ENCODE data around the gene ZNF653.
"Not testable (repeated sequence)": the region's sequence is repeated elsewhere in the genome, so short reads cannot be mapped to it uniquely, and the experiment has no call there.

ZNF653 gene

DNA sequence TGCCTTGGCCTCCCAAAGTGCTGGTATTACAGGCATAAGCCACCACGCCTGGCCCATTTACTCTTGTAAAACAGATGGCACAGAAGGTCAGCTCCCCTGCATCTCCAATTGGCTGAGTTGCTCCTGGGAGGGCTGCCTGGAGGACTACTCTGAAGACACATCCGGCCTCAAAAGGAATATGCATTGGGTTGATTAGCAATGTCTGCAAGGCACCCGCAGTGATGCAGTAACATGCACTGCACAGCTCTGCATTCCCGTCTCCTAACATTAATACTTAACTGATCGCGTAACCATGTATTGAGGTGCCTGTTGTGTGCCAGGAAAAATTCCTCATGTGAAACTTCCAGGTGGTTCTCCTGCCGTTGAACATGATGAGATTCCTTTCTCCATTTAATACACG lies 29.8 kb downstream of the ZNF653 start:
- H3K4me3 ChIP-seq (replicated peaks; ENCODE audit: insufficient read depth, low read length) = no peak overlapping the region
- no peak for DNase-seq (ENCODE audit: low read depth in 1 of 2, low spot score in 1 of 2)
- no peak overlapping the region for H3K27ac ChIP-seq (replicated peaks)
- peaks cover 27% of the 10 kb centered on the region for H3K27me3 ChIP-seq (ENCODE audit: insufficient read depth, poor library complexity, severe bottlenecking)
- TF ChIP-seq SPI1 (IDR thresholded peaks at IDR 0.05; ENCODE audit: borderline replicate concordance, low read depth) (no peak), REST (IDR thresholded peaks at IDR 0.05; ENCODE audit: insufficient replicate concordance, low read depth) (no peak), POLR2AphosphoS5 (IDR thresholded peaks at IDR 0.05; ENCODE audit: low read depth) (no peak), GABPA (IDR thresholded peaks at IDR 0.05; ENCODE audit: low read depth) (no peak)
- TF ChIP-seq, protein P1, sequence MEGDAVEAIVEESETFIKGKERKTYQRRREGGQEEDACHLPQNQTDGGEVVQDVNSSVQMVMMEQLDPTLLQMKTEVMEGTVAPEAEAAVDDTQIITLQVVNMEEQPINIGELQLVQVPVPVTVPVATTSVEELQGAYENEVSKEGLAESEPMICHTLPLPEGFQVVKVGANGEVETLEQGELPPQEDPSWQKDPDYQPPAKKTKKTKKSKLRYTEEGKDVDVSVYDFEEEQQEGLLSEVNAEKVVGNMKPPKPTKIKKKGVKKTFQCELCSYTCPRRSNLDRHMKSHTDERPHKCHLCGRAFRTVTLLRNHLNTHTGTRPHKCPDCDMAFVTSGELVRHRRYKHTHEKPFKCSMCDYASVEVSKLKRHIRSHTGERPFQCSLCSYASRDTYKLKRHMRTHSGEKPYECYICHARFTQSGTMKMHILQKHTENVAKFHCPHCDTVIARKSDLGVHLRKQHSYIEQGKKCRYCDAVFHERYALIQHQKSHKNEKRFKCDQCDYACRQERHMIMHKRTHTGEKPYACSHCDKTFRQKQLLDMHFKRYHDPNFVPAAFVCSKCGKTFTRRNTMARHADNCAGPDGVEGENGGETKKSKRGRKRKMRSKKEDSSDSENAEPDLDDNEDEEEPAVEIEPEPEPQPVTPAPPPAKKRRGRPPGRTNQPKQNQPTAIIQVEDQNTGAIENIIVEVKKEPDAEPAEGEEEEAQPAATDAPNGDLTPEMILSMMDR (IDR thresholded peaks at IDR 0.05; ENCODE audit: insufficient read depth, low read length) = no peak

DNA sequence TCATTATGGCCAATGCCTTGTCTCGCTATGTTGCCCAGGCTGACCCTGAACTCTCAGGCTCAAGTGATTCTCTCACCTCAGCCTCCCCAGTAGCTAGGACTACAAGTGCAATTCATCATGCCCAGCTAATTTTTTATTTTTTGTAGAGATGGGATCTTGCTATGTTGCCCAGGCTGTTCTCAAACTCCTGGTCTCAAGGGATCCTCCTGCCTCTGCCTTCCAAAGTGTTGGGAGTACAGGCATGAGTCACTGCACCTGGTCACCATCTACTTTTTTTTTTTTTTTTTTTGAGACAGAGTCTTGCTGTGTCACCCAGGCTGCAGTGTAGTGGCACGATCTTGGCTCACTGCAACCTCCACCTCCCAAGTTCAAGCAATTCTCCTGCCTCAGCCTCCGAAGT lies 30.3 kb downstream of the ZNF653 start:
- peaks cover 25% of the 10 kb centered on the region for H3K27me3 ChIP-seq (ENCODE audit: insufficient read depth, poor library complexity, severe bottlenecking)
- DNase-seq (ENCODE audit: low read depth in 1 of 2, low spot score in 1 of 2); H3K4me3 ChIP-seq (replicated peaks; ENCODE audit: insufficient read depth, low read length); H3K27ac ChIP-seq (replicated peaks): not testable (repeated sequence)

DNA sequence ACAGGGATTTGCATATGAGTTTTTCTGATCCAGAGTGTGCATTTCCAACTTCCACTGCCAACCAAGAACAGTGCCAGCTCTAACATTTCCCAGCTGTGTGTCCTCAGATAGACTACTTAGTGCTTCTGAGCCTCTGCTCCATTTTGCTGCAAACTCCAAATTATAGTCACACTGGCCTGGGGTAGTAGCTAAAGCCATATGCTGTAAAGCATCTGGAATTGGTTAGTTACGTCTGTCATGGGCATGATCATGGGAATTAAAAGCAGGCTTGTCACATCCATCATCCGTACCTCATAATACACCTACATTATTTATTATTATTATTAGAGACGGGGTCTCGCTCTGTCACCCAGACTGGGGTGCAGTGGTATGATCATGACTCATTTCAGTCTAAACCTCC lies 31.9 kb downstream of the ZNF653 start:
- H3K27me3 ChIP-seq (ENCODE audit: insufficient read depth, poor library complexity, severe bottlenecking) = peaks cover 16% of the 10 kb centered on the region
- TF ChIP-seq GABPA (IDR thresholded peaks at IDR 0.05; ENCODE audit: low read depth) = no peak
- no peak for TF ChIP-seq SPI1 (IDR thresholded peaks at IDR 0.05; ENCODE audit: borderline replicate concordance, low read depth)
- TF ChIP-seq REST (IDR thresholded peaks at IDR 0.05; ENCODE audit: insufficient replicate concordance, low read depth) = no peak
- TF ChIP-seq, protein P1 (IDR thresholded peaks at IDR 0.05; ENCODE audit: insufficient read depth, low read length) = no peak
- no peak for TF ChIP-seq POLR2AphosphoS5 (IDR thresholded peaks at IDR 0.05; ENCODE audit: low read depth)

DNA sequence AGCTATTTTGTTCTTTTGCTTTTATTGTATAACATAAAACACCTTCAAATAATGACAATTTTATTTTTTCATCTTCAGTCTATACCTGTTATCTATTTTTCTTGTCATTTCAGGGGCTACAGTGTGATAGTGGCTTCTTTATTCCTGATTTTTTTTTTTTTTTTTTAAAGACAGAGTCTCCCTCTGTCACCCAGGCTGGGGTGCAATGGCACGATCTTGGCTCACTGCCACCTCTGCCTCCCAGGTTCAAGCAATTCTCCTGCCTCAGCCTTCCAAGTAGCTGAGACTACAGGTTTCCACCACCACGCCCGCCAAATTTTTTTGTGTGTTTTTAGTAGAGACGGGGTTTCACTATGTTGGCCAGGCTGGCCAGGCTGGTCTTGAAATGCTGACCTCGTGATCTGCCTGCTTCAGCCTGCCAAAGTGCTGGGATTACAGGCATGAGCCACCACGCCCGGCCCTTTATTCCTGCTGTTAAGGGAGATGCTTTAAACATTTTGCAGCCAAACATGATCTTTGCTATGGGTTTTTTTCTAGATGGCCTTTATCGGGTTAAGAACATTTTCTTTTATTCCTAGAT lies 37.3 kb downstream of the ZNF653 start:
- not testable (repeated sequence) for H3K4me3 ChIP-seq (replicated peaks; ENCODE audit: insufficient read depth, low read length); H3K27me3 ChIP-seq (ENCODE audit: insufficient read depth, poor library complexity, severe bottlenecking); H3K27ac ChIP-seq (replicated peaks); DNase-seq (ENCODE audit: low read depth in 1 of 2, low spot score in 1 of 2)

More for the DNA sequence above, 31.9 kb downstream of the ZNF653 start:
- no peak overlapping the region for H3K4me3 ChIP-seq (replicated peaks; ENCODE audit: insufficient read depth, low read length)
- no peak for DNase-seq (ENCODE audit: low read depth in 1 of 2, low spot score in 1 of 2)
- no peak overlapping the region for H3K27ac ChIP-seq (replicated peaks)

DNA sequence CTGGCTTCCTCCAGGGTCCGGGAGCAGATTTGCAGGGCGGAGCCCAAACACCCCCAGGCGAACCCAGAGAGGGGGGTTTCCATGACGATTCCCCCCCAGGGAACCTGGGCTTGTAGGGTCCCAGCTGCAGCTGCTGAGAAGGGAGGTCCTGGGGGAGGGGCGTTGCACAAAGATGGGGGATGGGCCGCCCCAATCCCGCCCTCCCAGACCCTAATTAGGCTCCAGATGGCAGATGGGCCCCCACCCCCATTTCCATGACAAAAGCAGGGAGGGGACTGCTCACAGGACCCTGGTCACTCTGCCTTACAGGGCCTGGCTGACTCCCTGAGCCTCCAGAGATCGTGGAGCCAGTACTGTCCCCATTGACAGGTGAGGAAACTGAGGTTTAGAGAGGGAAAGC lies 40.0 kb downstream of the ZNF653 start:
- Histone ChIP-seq H3K4me3 (replicated peaks; ENCODE audit: insufficient read depth, low read length) (no peak overlapping the region), H3K27me3 (ENCODE audit: insufficient read depth, poor library complexity, severe bottlenecking) (no peaks in the 10 kb centered on the region), H3K27ac (replicated peaks) (no peak overlapping the region)
- no peak for TF ChIP-seq POLR2AphosphoS5 (IDR thresholded peaks at IDR 0.05; ENCODE audit: low read depth)
- TF ChIP-seq, protein P1 (IDR thresholded peaks at IDR 0.05; ENCODE audit: insufficient read depth, low read length) = no peak
- no peak for TF ChIP-seq REST (IDR thresholded peaks at IDR 0.05; ENCODE audit: insufficient replicate concordance, low read depth)
- no peak for TF ChIP-seq GABPA (IDR thresholded peaks at IDR 0.05; ENCODE audit: low read depth)
- TF ChIP-seq SPI1 (IDR thresholded peaks at IDR 0.05; ENCODE audit: borderline replicate concordance, low read depth) = no peak
- no peak for DNase-seq (ENCODE audit: low read depth in 1 of 2, low spot score in 1 of 2)
